Dendritic cell treated with granulocyte-macrophage colony-stimulating factor and Interleukin-4, amounts not matched to agents 40 ng/mL and 50 ng/mL, for 4 days (primary cell): ENCODE data around the gene MBNL1.
A peak's percentile ranks its signal among the peaks of the same experiment; 100 is the strongest.

Experiments
- H3K27ac Mint-ChIP-seq: one replicate; pipeline ENCODE4 v1.8.0; 2022; ENCODE audit warnings: mild to moderate bottlenecking, mixed read lengths
- H3K27me3 Mint-ChIP-seq: one replicate; pipeline ENCODE4 v1.8.0; 2022; ENCODE audit warnings: mild to moderate bottlenecking, mixed read lengths
- H3K36me3 Mint-ChIP-seq: one replicate; pipeline ENCODE4 v1.8.0; 2022; ENCODE audit warnings: low read depth, mixed read lengths
- H3K4me1 Mint-ChIP-seq: one replicate; pipeline ENCODE4 v1.8.0; 2022; ENCODE audit warnings: low read depth, mixed read lengths
- H3K4me3 Mint-ChIP-seq: one replicate; pipeline ENCODE4 v1.8.0; 2022; ENCODE audit warnings: mild to moderate bottlenecking, moderate library complexity, mixed read lengths
- H3K9me3 Mint-ChIP-seq: one replicate; pipeline ENCODE4 v1.8.0; 2022; ENCODE audit warnings: mixed read lengths
- intact Hi-C: fragments of 100-400 bp; cut with micrococcal nuclease; formaldehyde crosslinking; loops from one replicate; pipeline ENCODE4 v1.15.0; 2022

Gene MBNL1

DNA sequence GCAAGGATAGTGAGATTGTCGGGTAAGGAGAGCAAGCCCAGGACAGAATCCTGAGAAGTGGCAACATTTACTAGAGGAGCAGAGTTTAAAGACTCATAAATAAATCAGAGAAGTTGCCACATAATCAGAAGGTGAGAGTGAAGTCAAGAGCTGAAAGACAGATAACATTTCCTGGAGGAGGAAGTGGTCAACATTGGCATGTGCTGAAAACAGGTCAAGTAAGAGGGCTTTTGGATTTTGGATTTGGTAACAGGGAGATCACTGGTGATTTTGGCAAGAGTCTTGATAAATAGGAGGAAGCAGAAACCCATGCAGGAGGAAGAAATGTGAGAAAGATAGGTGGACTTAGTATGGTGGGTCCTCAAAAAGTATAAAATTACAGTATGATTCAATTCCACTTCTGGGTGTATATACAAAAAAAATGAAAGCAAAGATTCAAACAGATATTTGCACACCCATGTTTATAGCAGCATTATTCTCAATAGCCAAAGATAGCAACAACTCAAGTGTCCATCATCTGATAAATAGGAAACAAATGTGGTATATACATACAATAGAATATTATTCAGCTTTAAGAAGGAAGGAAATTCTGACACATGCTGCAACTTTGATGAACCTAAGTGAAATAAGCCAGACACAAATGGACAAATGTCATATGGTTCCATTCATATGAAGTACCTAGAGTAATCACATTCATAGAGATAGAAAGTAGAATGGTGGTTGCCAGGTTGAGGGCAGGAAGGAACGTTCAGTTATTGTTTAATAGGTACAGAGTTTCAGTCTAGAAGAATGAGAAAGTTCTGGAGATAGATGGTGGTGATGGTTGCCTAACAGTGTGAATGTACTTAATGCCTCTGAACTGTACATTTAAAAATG is 27.3 kb upstream of the MBNL1 start:
- Mint-ChIP-seq H3K4me1 (peaks cover 27% of the 10 kb centered on the region), H3K36me3 (peaks cover 6% of the 10 kb centered on the region)
- intact Hi-C loops = no loop called here

DNA sequence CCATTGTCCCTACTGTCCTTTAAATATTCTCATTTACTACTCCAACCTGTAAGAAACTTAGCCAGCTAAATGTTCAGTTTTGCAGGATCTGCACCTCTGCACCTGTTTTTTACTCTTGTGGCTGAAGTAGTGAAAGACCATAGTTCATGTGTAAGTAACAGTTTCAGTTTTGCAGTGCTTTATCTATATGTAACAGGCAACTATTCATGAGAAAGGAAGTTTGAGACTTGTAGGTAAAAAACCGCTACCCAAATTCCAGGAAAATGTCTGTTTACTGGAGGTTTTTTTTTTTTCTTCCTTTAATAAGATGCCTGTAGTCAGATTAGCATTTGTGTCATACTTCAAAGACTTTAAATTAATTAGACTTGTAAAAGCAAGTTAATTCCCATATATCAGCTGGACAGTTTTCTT is 25.4 kb upstream of the MBNL1 start:
- Mint-ChIP-seq H3K36me3 (no peaks in the 10 kb centered on the region), H3K4me1 (peaks cover 27% of the 10 kb centered on the region), H3K27me3 (no peaks in the 10 kb centered on the region), H3K9me3 (no peaks in the 10 kb centered on the region), H3K4me3 (peak overlapping the region; percentile 77), H3K27ac (peak overlapping the region; percentile 91)
- intact Hi-C loops = no loop called here

More for the DNA sequence above, 27.3 kb upstream of the MBNL1 start:
- H3K9me3 Mint-ChIP-seq = peaks cover 12% of the 10 kb centered on the region
- H3K27ac Mint-ChIP-seq = peak overlapping the region; percentile 91
- H3K4me3 Mint-ChIP-seq = no peak overlapping the region
- H3K27me3 Mint-ChIP-seq = no peaks in the 10 kb centered on the region

DNA sequence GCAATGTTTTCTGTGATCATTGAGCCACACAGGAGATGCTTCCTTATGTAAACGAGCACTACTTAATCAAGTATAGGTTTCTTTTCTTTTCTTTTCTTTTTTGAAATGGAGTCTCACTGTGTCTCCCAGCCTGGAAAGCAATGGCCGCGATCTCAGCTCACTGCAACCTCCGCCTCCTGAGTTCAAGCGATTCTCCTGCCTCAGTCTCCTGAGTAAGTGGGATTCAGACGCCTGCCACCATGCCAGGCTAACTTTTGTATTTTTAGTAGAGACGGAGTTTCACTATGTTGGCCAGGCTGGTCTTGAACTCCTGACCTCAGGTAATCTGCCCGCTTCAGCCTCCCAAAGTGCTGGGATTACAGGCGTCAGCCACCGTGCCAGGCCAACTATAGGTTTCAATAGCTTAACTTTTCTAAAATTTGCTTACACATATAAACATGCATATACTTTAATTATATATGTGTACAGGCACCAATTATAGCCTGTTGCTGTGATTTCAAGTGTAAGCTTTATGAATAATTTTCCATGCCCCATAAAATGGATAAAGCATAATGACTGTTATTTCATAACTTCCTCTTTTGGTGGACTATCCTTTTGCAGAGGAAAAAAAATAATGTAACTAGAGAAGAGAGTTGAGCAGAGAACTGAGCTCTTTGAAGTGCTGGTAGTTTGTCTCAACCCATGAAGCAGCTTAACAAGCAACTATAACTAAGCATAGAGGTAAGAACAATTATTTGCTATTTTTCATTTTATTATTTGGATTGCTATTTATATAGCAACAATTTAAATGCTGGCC is 24.8 kb upstream of the MBNL1 start:
- no peaks in the 10 kb centered on the region for H3K9me3 Mint-ChIP-seq
- no peaks in the 10 kb centered on the region for H3K27me3 Mint-ChIP-seq
- H3K36me3 Mint-ChIP-seq = no peaks in the 10 kb centered on the region
- H3K27ac Mint-ChIP-seq = peak overlapping the region; percentile 91
- peak overlapping the region; percentile 77 for H3K4me3 Mint-ChIP-seq
- intact Hi-C loops = loop anchor here (2.0 kb wide), 2 partner anchors 25 to 41 kb away; partner anchors contain the start of gene MBNL1
- H3K4me1 Mint-ChIP-seq = peaks cover 27% of the 10 kb centered on the region

DNA sequence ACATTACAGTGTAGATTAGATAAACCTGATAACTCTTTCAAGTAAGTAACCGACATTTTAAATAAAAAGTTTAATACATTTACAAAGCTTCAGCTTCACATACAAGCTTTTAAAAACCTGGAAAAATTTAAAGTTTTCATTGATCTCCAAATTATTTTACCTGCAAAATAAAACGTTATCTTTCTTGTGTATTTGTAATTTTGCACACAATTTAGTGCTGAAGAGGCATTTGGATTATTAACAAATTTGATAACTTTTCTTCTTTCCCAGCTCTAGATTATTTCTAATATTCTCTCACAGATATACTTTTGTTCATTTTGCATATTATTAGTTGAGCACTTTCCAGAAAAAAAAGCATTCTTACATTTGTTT is 24.2 kb upstream of the MBNL1 start:
- Mint-ChIP-seq H3K4me3 (peak overlapping the region; percentile 77), H3K36me3 (no peaks in the 10 kb centered on the region), H3K4me1 (peaks cover 27% of the 10 kb centered on the region), H3K9me3 (no peaks in the 10 kb centered on the region), H3K27me3 (no peaks in the 10 kb centered on the region), H3K27ac (peak overlapping the region; percentile 91)
- intact Hi-C loops = loop anchor here (2.0 kb wide), 2 partner anchors 24 to 42 kb away; partner anchors contain the start of gene MBNL1

DNA sequence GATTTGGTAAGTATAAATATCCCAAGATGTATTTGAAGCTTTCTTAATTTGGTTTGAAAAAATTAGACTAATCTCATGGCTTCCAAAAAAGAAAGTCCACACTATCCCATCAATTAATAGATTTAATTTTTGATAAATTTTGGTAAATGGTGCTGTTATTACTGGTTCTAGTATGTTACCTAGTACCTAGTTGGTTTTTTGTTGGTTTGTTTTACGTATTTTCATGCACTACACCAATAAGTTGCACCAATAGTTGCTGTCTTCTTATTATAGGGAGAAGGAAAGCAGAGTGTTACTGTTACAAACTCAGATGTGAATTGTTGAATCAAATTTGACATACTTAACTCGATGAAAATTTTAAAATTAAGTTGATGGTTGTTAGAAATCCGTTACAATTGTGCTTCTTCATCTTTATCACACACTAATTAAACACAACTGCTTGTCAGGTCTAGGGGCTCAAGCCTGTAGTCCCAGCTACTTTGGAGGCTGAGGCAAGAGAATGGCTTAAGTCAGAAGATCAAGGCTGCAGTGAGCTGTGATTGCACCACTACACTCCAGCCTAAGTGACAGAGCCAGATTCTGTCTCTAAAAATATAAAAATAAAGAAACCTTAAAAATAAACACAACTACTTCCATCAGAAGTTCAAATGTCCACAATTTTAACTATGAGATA is 23.1 kb upstream of the MBNL1 start:
- no peaks in the 10 kb centered on the region for H3K36me3 Mint-ChIP-seq
- H3K9me3 Mint-ChIP-seq = no peaks in the 10 kb centered on the region
- intact Hi-C loops = loop anchor here (2.0 kb wide), 2 partner anchors 23 to 43 kb away; partner anchors contain the start of gene MBNL1
- peak overlapping the region; percentile 91 for H3K27ac Mint-ChIP-seq
- H3K4me1 Mint-ChIP-seq = peaks cover 27% of the 10 kb centered on the region
- peak overlapping the region; percentile 67 for H3K4me3 Mint-ChIP-seq
- no peaks in the 10 kb centered on the region for H3K27me3 Mint-ChIP-seq

DNA sequence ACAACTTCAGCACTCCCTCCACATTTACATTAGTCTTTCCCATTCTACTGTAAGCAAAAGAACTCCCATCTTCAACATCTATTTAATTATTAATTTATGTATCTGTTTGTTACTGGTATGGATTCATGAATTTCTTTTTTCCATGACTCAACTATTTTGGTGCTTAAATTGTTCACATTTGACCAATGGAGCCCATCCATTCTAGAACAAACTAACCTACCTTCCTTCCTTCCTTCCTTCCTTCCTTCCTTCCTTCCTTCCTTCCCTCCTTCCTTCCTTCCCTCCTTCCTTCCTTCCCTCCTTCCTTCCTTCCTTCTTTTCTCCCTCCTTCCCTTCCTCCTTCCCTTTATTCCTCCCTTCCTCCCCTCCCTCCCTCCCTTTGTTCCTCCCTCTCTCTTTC is 16.8 kb upstream of the MBNL1 start:
- H3K9me3 Mint-ChIP-seq = no peaks in the 10 kb centered on the region
- H3K4me3 Mint-ChIP-seq = peak overlapping the region; percentile 37
- intact Hi-C loops = no loop called here
- H3K36me3 Mint-ChIP-seq = peaks cover 7% of the 10 kb centered on the region
- H3K27ac Mint-ChIP-seq = peak overlapping the region; percentile 79
- H3K27me3 Mint-ChIP-seq = no peaks in the 10 kb centered on the region
- H3K4me1 Mint-ChIP-seq = peaks cover 47% of the 10 kb centered on the region

DNA sequence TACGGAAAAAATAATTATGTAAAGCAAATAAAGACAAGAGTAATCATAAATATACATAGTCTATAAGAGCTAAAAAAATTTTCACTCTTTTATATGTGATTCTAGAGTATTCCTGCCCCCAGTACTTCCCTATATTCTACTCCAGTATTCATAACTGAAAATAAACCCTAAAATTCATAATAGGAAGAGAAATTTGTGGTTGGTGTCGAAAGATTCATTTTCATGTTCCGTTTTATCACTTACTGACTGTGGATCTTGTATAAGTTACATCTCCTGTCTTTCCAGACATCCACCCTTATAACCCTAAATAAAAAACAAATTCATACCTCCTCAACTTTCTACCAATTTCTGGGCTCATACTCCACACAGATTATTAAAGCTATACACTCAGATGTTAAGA is 16.0 kb upstream of the MBNL1 start:
- Mint-ChIP-seq H3K27me3 (no peaks in the 10 kb centered on the region), H3K4me1 (peaks cover 53% of the 10 kb centered on the region), H3K27ac (peak overlapping the region; percentile 79), H3K36me3 (peaks cover 7% of the 10 kb centered on the region), H3K4me3 (peak overlapping the region; percentile 62), H3K9me3 (no peaks in the 10 kb centered on the region)
- intact Hi-C loops = no loop called here

DNA sequence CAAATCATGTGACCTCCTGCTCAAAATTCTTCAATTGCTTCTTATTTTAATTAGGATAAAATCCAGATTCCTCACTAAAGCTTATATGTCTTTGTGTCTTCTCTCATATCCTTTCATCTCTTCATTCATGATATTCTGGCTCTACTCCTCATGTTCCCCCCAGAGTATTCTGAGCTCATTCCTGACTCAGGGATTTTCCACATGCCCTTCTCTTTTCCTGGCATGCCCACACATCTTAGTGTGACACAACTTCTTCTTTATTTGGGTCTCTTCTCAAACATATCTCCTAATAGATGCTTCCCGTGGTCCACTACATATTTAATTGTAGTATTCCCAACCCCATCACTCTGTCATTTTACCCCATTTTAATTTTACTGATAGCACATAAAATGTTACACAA is 15.2 kb upstream of the MBNL1 start:
- H3K4me1 Mint-ChIP-seq = peaks cover 53% of the 10 kb centered on the region
- intact Hi-C loops = no loop called here
- no peaks in the 10 kb centered on the region for H3K27me3 Mint-ChIP-seq
- peaks cover 7% of the 10 kb centered on the region for H3K36me3 Mint-ChIP-seq
- H3K4me3 Mint-ChIP-seq = peak overlapping the region; percentile 62
- H3K27ac Mint-ChIP-seq = peak overlapping the region; percentile 79
- H3K9me3 Mint-ChIP-seq = no peaks in the 10 kb centered on the region

DNA sequence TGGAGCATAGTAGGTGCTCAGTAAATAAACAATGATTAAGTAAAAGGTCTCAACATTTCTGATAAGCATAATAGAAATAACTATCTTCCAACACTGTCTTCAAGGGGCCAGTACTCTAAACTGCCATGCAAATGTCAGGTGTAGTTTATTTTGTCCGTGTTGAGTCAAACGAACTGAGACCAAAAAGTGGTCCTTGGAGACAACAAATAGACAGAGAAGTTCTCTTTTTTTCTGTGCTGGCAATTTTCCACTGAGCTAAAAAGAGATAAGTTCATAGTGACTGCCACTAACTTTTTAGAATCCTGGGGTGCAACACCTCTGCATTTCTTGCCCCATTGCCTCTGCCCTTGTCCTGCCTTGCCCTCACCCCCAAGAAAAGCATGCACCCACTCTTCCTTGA is 14.7 kb upstream of the MBNL1 start:
- intact Hi-C loops = no loop called here
- H3K36me3 Mint-ChIP-seq = peaks cover 7% of the 10 kb centered on the region
- H3K27me3 Mint-ChIP-seq = no peaks in the 10 kb centered on the region
- no peaks in the 10 kb centered on the region for H3K9me3 Mint-ChIP-seq
- peak overlapping the region; percentile 79 for H3K27ac Mint-ChIP-seq
- peaks cover 53% of the 10 kb centered on the region for H3K4me1 Mint-ChIP-seq
- no peak overlapping the region for H3K4me3 Mint-ChIP-seq

DNA sequence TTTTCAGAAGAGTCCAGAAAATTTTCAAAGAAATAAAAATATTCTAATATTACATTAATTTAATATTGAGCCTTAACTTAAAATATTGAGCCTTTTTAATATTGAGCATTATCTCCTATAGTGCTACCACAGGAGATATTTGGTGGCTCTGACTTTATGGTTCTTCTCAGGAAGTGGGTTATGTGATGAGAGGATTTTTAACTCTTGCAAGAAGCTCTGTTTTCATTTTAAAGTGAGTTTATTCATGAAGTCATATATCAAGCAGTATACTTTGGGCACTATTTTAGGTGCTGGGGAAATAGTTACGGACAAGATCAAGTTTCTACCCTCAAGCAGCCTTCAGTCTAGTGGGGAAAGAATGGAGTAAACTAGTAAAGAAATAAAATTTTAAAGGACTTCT is 13.4 kb upstream of the MBNL1 start:
- peaks cover 7% of the 10 kb centered on the region for H3K36me3 Mint-ChIP-seq
- no peak overlapping the region for H3K4me3 Mint-ChIP-seq
- H3K9me3 Mint-ChIP-seq = no peaks in the 10 kb centered on the region
- H3K4me1 Mint-ChIP-seq = peaks cover 53% of the 10 kb centered on the region
- intact Hi-C loops = no loop called here
- H3K27ac Mint-ChIP-seq = peak overlapping the region; percentile 52
- no peaks in the 10 kb centered on the region for H3K27me3 Mint-ChIP-seq

DNA sequence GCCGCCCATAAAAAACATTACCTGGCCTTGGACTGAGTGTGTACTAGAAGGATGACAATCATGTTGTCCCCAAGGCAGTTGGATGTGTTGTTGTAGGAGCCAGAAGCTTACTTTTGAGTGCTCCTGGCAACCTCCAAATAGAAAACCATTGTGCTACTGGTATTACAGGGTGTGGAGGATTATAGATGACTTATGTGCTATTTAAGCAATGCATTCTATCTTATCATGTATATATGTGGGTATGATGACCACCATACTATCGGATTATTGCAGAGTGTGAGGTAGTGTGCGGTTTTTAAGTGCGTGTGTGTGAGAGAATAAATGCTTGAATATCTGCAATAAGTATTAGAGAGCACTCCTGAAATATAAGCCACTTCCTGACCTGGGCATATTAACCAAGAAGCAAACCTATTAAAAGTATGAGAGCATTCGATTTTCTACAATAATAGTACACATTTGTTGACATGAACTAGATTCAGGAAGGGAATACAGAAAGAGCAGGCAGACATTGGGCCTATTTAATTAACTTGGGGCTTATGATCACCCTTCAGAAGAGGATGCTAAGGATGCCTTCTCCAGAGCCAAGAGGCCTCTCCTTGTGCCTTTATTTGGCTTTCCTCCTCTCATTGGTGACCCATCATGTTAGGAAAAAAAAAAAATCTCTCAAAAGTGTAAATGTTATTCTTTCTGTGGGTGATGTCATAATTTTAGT is 11.7 kb upstream of the MBNL1 start:
- Mint-ChIP-seq H3K4me3 (no peak overlapping the region), H3K9me3 (no peaks in the 10 kb centered on the region)

DNA sequence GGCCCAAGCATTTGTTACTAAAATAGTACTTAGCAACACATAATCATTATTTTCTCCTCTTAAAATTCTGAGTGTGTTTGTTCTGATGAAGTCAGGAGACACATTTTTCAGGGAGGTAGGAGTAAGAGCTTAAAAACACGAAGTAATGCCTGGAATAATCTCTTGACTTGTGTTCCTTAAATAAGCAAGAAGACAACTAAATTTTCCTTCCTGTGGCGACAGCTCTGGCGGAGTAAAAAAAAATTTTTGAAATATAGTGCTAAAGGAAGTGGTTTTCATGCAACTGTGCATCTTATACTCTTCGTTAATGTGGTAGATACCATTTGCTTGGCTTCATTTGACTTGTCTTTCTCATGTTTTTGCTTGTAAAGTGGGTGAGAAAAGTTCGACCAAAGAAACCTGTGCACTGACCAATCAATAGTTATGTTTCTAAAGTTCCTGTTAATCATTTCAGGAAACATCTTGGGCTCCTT is 11.1 kb upstream of the MBNL1 start:
- peaks cover 55% of the 10 kb centered on the region for H3K4me1 Mint-ChIP-seq
- no peaks in the 10 kb centered on the region for H3K9me3 Mint-ChIP-seq
- intact Hi-C loops = no loop called here
- H3K27ac Mint-ChIP-seq = peak overlapping the region; percentile 73
- peaks cover 16% of the 10 kb centered on the region for H3K36me3 Mint-ChIP-seq
- H3K4me3 Mint-ChIP-seq = peak overlapping the region; percentile 5
- no peaks in the 10 kb centered on the region for H3K27me3 Mint-ChIP-seq

More for the DNA sequence above, 11.7 kb upstream of the MBNL1 start:
- peaks cover 11% of the 10 kb centered on the region for H3K36me3 Mint-ChIP-seq
- no peaks in the 10 kb centered on the region for H3K27me3 Mint-ChIP-seq
- intact Hi-C loops = no loop called here
- H3K4me1 Mint-ChIP-seq = peaks cover 54% of the 10 kb centered on the region
- peak overlapping the region; percentile 73 for H3K27ac Mint-ChIP-seq
